CD1c-positive myeloid dendritic cell (primary cell): ENCODE measurements around the gene STRN4.
A peak's percentile ranks its signal among the peaks of the same experiment; 100 is the strongest.

Experiments used
- DNase-seq: peaks from one replicate; pipeline ENCODE4 v3.0.0-alpha.2; 2016; ENCODE audit errors: extremely low spot score

The STRN4 gene

GRCh38 chr19:46725036-46725820, 21.0 kb downstream of the STRN4 start:
- DNase-seq = no peak

GRCh38 chr19:46724468-46724867, 21.8 kb downstream of the STRN4 start:
- DNase-seq = no peak

GRCh38 chr19:46723471-46723870, 22.8 kb downstream of the STRN4 start:
- DNase-seq = no peak

GRCh38 chr19:46723023-46723461, 23.2 kb downstream of the STRN4 start:
- no peak for DNase-seq

GRCh38 chr19:46722421-46723022, 23.7 kb downstream of the STRN4 start:
- DNase-seq = no peak

- no peak for DNase-seq
These were observed 24.3 kb downstream of the STRN4 start for GRCh38 chr19:46722004-46722380.

- no peak for DNase-seq
These were observed 24.8 kb downstream of the STRN4 start for GRCh38 chr19:46721269-46722003.

GRCh38 chr19:46720503-46721239, 25.6 kb downstream of the STRN4 start:
- DNase-seq = no peak

- DNase-seq = no peak
These were observed 26.4 kb downstream of the STRN4 start for GRCh38 chr19:46719629-46720502.

GRCh38 chr19:46718934-46719622, 27.2 kb downstream of the STRN4 start:
- DNase-seq = no peak

GRCh38 chr19:46718157-46718933, 27.9 kb downstream of the STRN4 start:
- peak; percentile 55 for DNase-seq

- DNase-seq = no peak
These were observed 28.5 kb downstream of the STRN4 start for GRCh38 chr19:46717716-46718143.

GRCh38 chr19:46717034-46717715, 29.1 kb downstream of the STRN4 start, which contains the start of gene PRKD2:
Gene PRKD2 (minus strand): TSS chr19:46717114. CDS start chr19:46716370, 744 bp downstream.
- peak; percentile 83 for DNase-seq

- no peak for DNase-seq
These were observed 29.6 kb downstream of the STRN4 start for GRCh38 chr19:46716672-46717033.

- DNase-seq = no peak
These were observed 30.1 kb downstream of the STRN4 start for GRCh38 chr19:46715975-46716671.

- no peak for DNase-seq
These were observed 30.7 kb downstream of the STRN4 start for GRCh38 chr19:46715620-46715974.

GRCh38 chr19:46714444-46715106, 31.7 kb downstream of the STRN4 start:
- peak; percentile 38 for DNase-seq
